GM10248 (cell line): Measurements from ENCODE around the gene FKBP5.
"Not testable (repeated sequence)": the region's sequence is repeated elsewhere in the genome, so short reads cannot be mapped to it uniquely, and the experiment has no call there.

ENCODE experiments used
- CTCF ChIA-PET: fragments of 300-600 bp; sonication (Branson Sonifier 250); formaldehyde crosslinking; extraction: SDS; loops from one replicate; lab custom pipeline; 2021; ENCODE audit warnings: antibody characterized with exemption; lab: Yijun Ruan, JAX
- POLR2A ChIA-PET: fragments of 350-650 bp; sonication (Branson Sonifier 250); formaldehyde crosslinking; extraction: SDS; loops from one replicate; lab custom pipeline; 2020; ENCODE audit warnings: antibody characterized with exemption; lab: Yijun Ruan, JAX
- DNase-seq: peaks from one replicate; pipeline ENCODE4 v3.0.0; 2012; ENCODE audit errors: extremely low spot score
- TF ChIP-seq, protein P1 (sequence below): IDR thresholded peaks from 2 replicates; pipeline ENCODE4 v1.5.1; 2012; ENCODE audit warnings: mild to moderate bottlenecking, low read depth; ENCODE audit errors: extremely low read depth, missing control alignments, control extremely low read depth

FKBP5 gene

DNA sequence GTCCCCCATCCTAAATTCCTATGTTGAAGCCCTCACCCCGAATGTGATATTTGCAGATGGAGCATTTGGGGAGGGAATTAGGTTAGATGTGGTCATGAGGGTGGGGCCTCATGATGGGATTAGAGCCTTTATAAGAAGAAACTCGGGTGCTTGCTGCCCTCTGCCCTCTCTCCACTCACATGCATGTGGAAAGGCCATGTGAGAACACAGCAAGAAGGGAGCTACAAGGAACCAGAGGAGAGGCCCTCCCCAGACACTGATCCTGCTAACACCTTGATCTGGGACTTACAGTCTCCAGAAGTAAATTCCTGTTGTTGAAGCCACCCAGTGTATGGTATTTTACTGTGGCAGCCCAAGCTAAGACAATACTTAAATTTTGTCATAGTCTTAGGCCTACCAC, 106.4 kb downstream of the FKBP5 start:
- no peak for DNase-seq
- ChIA-PET POLR2A (no interaction called here), CTCF (interaction anchor here (0.6 to 9.2 kb wide), 8 partner anchors 9 to 160 kb away, joined by 3 to 213 read pairs (median 5); partner anchors contain the start of gene ARMC12)
- TF ChIP-seq, protein P1, sequence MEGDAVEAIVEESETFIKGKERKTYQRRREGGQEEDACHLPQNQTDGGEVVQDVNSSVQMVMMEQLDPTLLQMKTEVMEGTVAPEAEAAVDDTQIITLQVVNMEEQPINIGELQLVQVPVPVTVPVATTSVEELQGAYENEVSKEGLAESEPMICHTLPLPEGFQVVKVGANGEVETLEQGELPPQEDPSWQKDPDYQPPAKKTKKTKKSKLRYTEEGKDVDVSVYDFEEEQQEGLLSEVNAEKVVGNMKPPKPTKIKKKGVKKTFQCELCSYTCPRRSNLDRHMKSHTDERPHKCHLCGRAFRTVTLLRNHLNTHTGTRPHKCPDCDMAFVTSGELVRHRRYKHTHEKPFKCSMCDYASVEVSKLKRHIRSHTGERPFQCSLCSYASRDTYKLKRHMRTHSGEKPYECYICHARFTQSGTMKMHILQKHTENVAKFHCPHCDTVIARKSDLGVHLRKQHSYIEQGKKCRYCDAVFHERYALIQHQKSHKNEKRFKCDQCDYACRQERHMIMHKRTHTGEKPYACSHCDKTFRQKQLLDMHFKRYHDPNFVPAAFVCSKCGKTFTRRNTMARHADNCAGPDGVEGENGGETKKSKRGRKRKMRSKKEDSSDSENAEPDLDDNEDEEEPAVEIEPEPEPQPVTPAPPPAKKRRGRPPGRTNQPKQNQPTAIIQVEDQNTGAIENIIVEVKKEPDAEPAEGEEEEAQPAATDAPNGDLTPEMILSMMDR = no peak

DNA sequence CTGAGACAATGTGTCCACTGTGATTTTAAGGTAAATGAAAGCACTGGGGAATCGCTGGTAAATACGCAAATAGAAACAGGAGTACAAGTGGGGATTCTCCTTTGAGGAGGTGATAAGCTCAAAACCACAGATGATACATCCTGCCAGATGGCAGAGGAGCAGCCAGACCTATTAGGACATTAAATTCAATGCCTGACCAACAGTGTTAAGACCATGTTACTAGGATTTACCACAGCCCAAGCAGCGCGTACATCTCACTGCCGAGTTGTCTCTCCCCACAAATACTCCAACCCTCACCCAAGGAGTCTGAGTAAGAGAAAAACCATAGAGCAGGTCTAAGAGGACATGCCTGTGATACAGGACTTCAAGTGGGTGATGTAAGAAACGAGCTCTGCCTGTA, 107.1 kb downstream of the FKBP5 start:
- TF ChIP-seq, protein P1 = no peak
- CTCF ChIA-PET = interaction anchor here (1.3 to 9.2 kb wide), 3 partner anchors 12 to 155 kb away, joined by 3 to 213 read pairs (median 22); partner anchors contain the start of gene ARMC12
- DNase-seq = no peak
- POLR2A ChIA-PET = no interaction called here

DNA sequence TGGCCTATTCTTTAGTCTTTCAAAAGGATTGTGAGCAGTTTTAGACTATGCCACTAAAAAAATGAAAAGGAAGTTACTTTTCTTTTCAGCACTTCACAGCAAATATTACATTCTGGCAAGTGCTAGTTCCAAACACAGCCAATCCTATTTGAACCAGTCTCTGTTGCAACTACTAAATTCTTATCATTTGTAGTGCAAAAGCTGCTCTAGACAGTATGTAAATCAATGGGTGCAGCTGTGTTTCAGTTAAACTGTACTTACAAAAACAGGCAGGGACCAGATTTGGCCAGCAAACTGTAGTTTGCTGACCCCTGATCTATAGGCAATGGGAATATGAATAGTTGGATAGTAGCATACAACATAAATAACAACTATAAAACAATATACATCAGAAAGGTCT, 107.9 kb downstream of the FKBP5 start:
- DNase-seq = no peak
- CTCF ChIA-PET = interaction anchor here (0.9 to 9.2 kb wide), 2 partner anchors 58 to 156 kb away, joined by 3 to 213 read pairs; partner anchors contain the start of gene ARMC12
- TF ChIP-seq, protein P1 = no peak
- POLR2A ChIA-PET = no interaction called here

DNA sequence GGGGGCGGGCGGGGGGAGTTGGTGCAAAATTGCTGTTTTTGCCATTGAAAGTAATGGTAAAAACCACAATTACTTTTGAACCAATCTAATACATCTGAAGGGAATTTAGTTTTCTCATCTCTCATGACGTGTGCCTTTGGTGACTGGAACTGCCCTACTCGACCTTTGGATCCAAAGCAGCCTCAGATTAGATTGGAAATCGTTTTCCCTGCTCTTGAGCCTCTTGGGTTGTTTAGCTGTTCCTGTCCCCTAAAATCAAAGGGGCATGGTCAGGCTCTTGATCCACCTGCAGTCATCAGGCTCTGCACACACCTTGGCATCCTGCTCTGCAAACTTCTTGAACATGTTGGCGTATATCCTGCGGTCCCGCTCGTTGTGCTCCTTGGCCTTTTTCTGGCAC, 112.0 kb downstream of the FKBP5 start:
- DNase-seq = no peak
- POLR2A ChIA-PET = no interaction called here
- CTCF ChIA-PET = interaction anchor here (1.7 kb wide), 1 partner anchor 14 kb away, joined by 6 read pairs; no protein-coding TSS in a partner anchor
- TF ChIP-seq, protein P1 = no peak

DNA sequence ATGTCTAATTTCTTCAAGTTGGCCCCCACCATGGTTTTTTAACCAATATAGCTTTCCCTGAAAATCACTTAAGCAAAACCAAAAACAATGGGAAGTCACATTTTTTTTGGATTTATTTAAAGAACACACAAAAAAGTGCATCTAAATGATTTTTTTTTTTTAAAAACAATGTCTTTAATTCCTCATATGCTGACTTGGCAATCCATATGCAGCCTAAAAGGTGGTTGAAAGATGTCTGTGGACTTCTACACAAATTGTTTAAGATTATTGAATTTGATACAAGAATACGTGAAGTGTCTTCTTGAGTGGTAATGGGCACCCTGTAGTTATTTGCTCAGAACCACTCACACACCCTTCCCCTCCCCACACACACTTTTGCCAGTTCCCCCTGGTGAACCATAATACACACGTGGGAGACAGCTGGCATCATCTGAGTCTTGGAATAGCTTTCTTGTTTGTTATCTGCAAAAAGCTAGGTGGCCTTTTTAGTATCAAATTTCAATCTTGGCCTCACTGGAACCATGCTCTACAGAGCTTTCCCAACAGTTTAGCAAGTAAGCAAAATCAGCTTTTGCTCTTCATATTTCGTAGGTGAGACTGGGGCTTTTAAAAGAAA, 115.1 kb downstream of the FKBP5 start:
- ChIA-PET POLR2A (interaction anchor here (0.5 to 0.7 kb wide), 2 partner anchors 169 to 1433 kb away, joined by 5 to 7 read pairs; no protein-coding TSS in a partner anchor), CTCF (interaction anchor here (1.2 to 2.7 kb wide), 5 partner anchors 9 to 522 kb away, joined by 3 to 11 read pairs (median 4); partner anchors contain the start of gene ARMC12)
- TF ChIP-seq, protein P1 = no peak
- DNase-seq = no peak

DNA sequence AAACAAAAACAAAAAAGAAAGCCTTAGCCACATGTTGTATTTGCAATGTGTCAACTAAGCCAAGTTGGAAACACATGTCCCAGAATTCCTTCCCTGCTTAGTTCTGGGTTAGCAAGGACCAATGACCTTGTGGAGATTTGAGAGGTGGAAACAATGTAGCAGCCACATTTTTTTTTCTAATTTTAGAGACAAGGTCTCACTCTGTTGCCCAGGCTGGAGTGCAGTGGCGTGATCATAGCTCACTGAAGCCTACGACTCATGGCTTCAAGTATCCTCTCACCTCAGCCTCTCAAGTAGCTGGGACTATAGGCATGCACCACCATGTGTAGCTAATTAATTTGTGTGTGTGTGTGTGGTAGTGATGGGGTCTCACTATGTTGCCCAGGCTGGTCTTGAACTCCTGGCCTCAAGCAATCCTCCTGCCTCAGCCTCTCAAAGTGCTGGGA, 117.8 kb downstream of the FKBP5 start:
- POLR2A ChIA-PET, DNase-seq: not testable (repeated sequence)
- CTCF ChIA-PET = interaction anchor here (1.1 to 1.7 kb wide), 3 partner anchors 13 to 166 kb away, joined by 3 to 7 read pairs (median 3); partner anchors contain the start of gene ARMC12

DNA sequence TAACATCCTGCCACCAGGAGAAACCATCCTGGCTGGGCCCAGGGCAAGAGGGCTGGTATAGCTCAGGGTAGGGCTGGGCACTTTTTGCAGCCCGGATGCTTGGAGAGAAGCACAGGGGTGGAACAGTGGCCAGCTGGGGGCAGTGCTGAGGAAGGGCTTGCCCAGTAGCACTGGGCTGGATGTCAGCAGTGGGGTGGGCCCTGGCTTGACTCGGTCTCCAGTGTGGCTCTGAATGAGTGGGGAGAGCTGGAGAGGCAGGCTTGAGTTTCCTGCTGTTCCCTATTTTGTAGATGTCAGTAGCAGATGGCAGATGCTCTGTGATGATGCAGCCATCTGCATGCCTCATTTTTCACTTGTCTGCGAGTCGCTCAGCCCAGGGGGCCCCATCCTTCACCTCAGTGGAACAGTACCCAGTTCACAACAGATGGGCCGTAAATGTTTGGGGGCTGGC, 119.7 kb downstream of the FKBP5 start:
- DNase-seq = peak; percentile 34
- ChIA-PET POLR2A (no interaction called here), CTCF (interaction anchor here (1.1 to 2.2 kb wide), 7 partner anchors 8 to 171 kb away, joined by 3 to 11 read pairs (median 4); partner anchors contain the start of gene ARMC12)
- TF ChIP-seq, protein P1 = peak; percentile 33
